MV-4-11 (cell line): ENCODE measurements around the gene FNDC11.
"Not testable (repeated sequence)": the region's sequence is repeated elsewhere in the genome, so short reads cannot be mapped to it uniquely, and the experiment has no call there.

Experiments used
- DNase-seq: peaks from one replicate; lab custom pipeline; 2025; lab: John Stamatoyannopoulos, UW

Gene FNDC11

GRCh38 chr20:63566395-63567135, 12.6 kb downstream of the FNDC11 start:
- no peak for DNase-seq

DNA sequence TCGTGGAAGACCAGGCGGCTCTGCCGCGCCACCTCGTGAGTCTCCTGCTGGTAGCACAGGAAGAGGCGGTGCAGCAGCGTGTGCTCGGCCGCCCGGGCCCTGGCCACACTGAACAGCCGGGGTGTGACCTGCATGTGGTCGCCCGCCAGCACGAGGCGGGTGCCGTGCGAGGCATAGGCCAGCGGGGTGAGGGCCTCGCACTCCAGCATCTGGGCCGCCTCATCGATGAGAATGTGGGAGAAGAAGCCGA, 13.1 kb downstream of the FNDC11 start:
- DNase-seq = no peak

DNA sequence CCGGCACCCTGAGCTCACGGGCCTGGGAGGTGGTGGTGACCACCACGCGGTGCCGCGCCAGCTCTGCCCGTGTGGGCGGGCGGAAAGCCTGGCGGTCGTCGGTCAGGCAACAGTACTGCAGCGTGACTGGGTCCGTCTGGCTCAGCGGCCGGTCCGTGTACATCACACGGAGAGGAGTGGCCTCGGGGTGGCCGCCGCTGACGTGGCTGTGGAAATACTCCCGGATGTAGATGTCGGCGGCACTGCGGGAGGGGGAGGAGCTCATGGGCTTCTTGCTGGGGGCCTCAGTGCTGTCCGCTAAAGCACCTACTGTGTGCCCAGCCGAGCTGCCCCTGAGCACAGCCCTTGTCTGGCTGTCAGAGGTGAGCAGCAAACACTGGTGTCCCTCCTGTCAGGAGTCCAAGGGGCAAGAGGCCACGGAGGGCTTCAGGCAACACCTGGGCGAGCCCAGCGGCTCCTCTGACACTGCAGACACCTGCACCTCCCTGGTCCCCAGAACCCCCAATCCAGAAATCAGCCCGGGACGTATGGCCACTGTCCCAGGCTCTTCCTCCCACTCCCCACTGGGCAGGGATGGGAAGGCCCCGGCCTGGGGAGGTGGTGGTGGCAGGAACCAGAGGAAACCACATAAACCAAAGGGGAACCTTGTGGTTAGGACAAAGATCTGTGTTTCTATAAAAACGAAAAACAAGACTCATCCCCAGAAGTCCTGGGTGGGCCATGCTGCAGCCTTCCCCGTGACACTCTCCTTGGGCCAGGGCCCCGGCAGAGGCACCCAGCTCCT, 13.6 kb downstream of the FNDC11 start:
- peak; percentile 89 for DNase-seq

DNA sequence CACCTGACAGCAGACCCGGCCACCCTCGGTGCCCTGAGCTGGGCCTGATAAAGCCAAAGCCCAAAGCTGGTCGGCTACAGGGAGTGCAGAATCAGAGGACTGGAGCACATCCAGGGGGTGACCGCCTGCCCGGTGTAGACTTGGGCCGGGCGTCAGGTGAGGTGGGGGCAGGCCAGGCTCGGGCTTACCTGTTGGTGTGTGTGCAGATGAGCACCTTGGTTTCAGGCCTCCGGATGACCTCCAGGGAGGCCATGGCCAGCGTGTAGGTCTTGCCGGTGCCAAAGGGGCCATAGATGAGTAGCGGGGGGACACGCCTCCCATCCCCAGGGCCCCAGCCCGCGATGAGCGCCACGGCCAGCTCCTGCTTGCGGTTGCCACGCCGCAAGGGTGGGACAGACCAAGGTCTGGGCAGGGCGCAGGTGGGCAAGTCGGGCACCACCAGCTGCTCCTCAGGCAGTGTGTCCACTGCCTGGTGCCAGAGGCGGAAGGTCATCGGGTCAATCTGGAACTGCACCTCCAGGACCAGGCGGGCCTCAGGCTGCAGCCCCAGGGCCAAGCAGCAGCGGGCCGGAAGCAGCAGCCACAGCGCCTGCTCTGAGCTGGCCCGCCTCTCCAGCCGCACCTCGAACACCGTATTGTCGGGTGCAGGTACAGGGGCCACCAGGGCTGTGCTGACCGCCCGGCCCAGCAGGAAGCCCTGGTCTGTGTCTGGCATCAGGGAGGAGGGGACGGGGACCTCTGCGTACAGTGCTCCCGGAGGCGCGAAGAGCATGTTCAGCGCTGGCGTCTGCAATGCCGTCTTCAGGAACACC, 14.4 kb downstream of the FNDC11 start:
- DNase-seq = peak; percentile 21

- peak; percentile 38 for DNase-seq
Observed at GRCh38 chr20:63568986-63569949, 15.3 kb downstream of the FNDC11 start.

DNA sequence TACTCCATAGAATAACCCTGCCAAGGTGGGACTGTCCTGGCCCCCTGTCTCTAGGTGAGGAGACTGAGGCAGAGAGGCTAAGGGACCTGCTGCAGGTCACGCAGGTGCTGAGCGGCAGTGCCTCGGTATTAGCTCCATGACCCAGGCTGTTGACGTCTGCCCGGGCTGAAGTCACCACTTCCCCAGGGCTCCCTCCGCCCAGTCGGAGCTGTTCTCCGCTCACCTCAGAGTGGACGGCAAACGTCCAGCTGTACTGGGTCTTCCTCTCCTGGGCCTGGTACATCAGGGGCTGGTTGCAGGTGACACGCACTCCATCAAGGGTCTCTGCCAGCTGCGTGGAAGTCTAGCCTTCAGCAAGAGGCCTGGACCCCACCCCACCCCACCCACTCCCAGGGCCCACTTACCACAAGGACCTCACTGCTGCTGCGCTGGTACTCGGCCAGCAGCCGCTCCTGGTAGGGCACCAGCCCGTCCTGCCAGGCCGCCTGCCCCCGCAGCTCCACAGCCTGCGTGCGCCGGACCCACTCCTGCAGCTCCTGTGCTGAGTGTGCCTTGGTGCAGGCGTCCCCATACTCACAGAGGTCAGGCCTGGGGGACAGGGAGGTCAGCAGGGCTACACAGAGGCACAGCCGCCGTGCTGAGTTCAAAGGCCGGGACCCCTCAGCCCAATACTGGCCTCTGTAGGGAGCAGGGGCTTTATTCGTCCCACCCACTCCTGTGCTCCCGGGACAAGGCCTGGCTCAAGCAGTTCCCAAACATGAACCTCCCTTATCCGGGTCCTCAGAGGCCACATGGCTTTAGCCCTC, 16.5 kb downstream of the FNDC11 start:
- DNase-seq = no peak

GRCh38 chr20:63571087-63571478, 17.1 kb downstream of the FNDC11 start:
- DNase-seq = not testable (repeated sequence)

- DNase-seq = no peak
Observed at GRCh38 chr20:63572071-63572787, 18.3 kb downstream of the FNDC11 start.

- no peak for DNase-seq
Observed at GRCh38 chr20:63572788-63573646, 19.1 kb downstream of the FNDC11 start.

DNA sequence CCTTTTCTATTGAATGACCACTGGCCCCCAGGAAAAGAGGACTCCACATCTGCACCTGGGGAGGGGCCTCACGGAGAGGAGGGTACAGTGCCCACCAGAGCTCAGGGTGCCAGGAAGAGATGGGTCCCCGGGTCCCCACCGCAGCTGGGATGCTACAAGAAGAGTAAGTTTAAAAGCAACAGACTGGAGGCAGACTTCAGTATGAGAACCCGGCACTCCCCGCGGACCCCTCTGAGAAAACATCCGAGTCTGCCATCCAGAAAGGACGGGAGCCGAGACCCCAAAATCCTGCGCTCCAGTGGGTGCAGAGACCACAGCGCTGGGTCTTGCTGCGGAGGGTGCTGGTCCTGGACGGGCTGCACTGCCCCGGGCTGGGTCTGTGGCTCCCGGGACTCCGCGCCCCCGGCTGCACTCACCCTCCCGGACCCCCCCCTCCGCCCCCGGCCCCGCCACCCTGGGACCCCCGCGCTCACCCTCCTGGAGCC, 19.7 kb downstream of the FNDC11 start:
- DNase-seq = no peak

DNA sequence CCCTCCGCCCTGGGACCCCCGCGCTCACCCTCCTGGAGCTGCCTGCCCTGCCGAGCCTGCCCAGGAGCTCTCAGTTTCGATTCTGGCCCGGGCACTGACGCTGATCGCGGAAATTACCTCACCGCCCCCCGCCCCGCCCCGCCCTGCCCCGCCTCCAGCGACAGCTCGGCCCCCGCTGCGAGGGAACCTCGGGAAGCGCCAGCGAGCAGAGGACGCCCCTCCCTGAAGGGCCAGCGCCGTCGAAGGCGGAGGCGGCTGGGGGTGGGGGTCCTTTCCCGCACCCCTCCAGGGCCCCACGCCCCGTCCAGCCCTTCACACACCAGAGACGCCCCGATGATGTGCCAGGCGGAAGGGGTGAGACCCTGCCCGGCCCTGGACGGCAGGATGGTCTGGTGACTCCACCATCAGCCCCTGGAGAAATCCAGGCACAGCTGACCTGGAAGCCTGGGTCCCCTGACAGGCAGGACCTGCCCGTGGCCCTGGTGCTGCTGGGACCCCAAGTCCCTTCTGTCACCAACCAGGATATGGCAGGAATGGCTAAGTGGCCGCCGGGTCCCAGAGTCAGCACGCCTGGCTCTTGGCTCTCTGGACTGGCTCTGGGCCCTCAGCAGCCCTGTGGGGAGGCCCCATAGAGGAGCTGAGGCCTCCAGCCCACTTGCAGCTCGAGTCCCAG, 20.3 kb downstream of the FNDC11 start, which contains the start of gene HELZ2:
Gene HELZ2 (minus strand): TSS at position 84 of the 673 bp plus-strand sequence. CDS start 1,854 bp downstream, outside the sequence.
- DNase-seq = peak; percentile 27

GRCh38 chr20:63574829-63575743, 21.1 kb downstream of the FNDC11 start:
- DNase-seq = peak; percentile 11

- no peak for DNase-seq
Observed at GRCh38 chr20:63576311-63576710, 22.4 kb downstream of the FNDC11 start.

- DNase-seq = no peak
Observed at GRCh38 chr20:63577317-63577894, 23.4 kb downstream of the FNDC11 start.

DNA sequence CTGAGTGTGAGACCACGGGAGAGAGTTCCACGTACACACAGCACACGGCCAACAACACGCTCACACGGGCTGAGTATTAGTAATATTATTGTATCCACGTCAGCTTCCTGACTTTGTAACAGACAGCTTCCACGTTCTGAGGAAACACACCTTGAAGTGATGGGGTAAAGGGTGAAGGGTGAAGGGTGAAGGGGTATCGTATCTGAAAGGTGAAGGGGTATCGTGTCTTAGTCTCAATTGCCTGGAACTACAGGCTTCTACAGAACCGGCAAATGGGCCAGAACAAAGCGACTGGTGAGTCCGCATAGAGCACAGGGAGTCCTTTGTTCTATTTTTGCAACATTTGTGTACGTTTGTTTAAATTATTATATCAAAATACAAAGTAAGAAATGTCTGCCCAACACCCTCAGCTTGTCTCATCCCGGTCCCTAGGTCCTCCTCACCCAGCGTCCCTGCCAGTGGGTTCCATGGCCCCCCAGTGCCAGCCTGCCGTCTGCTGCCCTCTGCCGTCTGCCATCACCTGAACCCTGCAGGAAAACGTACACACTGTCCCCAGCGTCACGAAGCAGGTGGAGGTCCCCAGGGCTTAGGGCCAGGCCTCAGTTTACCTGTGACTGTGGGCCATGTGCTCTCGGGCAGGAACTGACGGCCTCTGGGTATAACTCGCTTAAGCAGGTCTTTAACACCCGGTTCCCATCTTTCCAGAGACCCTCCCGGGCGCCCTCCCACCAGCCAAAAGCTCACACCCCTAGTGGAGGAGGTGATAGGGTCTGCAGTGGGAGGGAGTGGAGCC, 24.5 kb downstream of the FNDC11 start:
- no peak for DNase-seq
